Neural cell (in vitro differentiated cells): ENCODE data around the gene DAP. TPM values are rescaled to one million over a fixed set of nuclear protein-coding genes. Genes with fewer than 3 reads are reported as not detected.

Source experiments
- H2AFZ ChIP-seq: fragments of 200-600, 300-800 bp; sonication (generic), shearing (Covaris generic); 2 replicates; pipeline ENCODE4 v1.6.0; 2014; ENCODE audit warnings: low read depth, mild to moderate bottlenecking, antibody characterized with exemption, low read length, moderate library complexity
- H3F3A ChIP-seq: fragments of 200-600 bp; shearing (Covaris generic); 2 replicates; pipeline ENCODE4 v1.6.1; 2016; ENCODE audit warnings: mild to moderate bottlenecking, moderate library complexity, mixed read lengths, antibody characterized with exemption, low read length; ENCODE audit not compliant: insufficient read depth, poor library complexity, severe bottlenecking
- H3K27ac ChIP-seq: fragments of 200-600, 300-800 bp; sonication (generic), shearing (Covaris generic); 2 replicates; pipeline ENCODE4 v1.5.1; 2014; ENCODE audit warnings: mild to moderate bottlenecking, low read length, moderate library complexity
- H3K27me3 ChIP-seq: fragments of 300-800, 200-600 bp; sonication (generic), shearing (Covaris generic); 2 replicates; pipeline ENCODE4 v1.6.0; 2014; ENCODE audit warnings: mild to moderate bottlenecking, low read depth, low read length, moderate library complexity; ENCODE audit not compliant: insufficient read depth
- H3K36me3 ChIP-seq: fragments of 300-800, 200-600 bp; sonication (generic), shearing (Covaris generic); 2 replicates; pipeline ENCODE4 v1.5.1; 2014; ENCODE audit warnings: mild to moderate bottlenecking, antibody characterized with exemption, low read length, moderate library complexity; ENCODE audit not compliant: insufficient read depth
- H3K4me2 ChIP-seq: fragments of 300-800, 200-600 bp; sonication (generic), shearing (Covaris generic); 2 replicates; pipeline ENCODE4 v1.6.0; 2014; ENCODE audit warnings: mild to moderate bottlenecking, low read length
- H3K4me3 ChIP-seq: fragments of 300-800, 200-600 bp; sonication (generic), shearing (Covaris generic); 2 replicates; pipeline ENCODE4 v1.5.1; 2014; ENCODE audit warnings: mild to moderate bottlenecking, low read length, moderate library complexity
- H3K79me2 ChIP-seq: fragments of 200-600 bp; shearing (Covaris generic); replicated peaks from 2 replicates; pipeline ENCODE4 v1.6.0; 2014; ENCODE audit warnings: mild to moderate bottlenecking, low read length, moderate library complexity; ENCODE audit not compliant: insufficient read depth
- H3K9ac ChIP-seq: fragments of 300-800, 200-600 bp; sonication (generic), shearing (Covaris generic); 2 replicates; pipeline ENCODE4 v1.6.1; 2016; ENCODE audit warnings: mild to moderate bottlenecking, low read length, mixed read lengths
- H3K9me2 ChIP-seq: fragments of 200-600 bp; shearing (Covaris generic); 2 replicates; pipeline ENCODE4 v1.6.1; 2016; ENCODE audit warnings: mild to moderate bottlenecking, low read length, mixed read lengths; ENCODE audit not compliant: insufficient read depth
- H3K9me3 ChIP-seq: fragments of 200-600, 300-800 bp; sonication (generic), shearing (Covaris generic); 2 replicates; pipeline ENCODE4 v1.6.1; 2016; ENCODE audit warnings: mild to moderate bottlenecking, mixed run types, low read length, moderate library complexity, mixed read lengths
- H4K20me1 ChIP-seq: fragments of 200-600 bp; shearing (Covaris generic); 2 replicates; pipeline ENCODE4 v1.6.1; 2016; ENCODE audit warnings: mild to moderate bottlenecking, mixed run types; ENCODE audit not compliant: insufficient read depth
- EP300 ChIP-seq: fragments of 450-650 bp; conservative IDR thresholded peaks from 2 replicates; pipeline ENCODE4 v1.6.1; 2014; ENCODE audit warnings: antibody characterized with exemption, mild to moderate bottlenecking, moderate library complexity; ENCODE audit not compliant: poor library complexity, severe bottlenecking
- EZH2 ChIP-seq: fragments of 200-600, 300-800 bp; shearing (Covaris generic), sonication (generic); IDR thresholded peaks from 2 replicates; pipeline ENCODE4 v1.6.1; 2014; ENCODE audit warnings: antibody characterized with exemption, low read length, borderline replicate concordance, mild to moderate bottlenecking; ENCODE audit not compliant: insufficient read depth, poor library complexity, severe bottlenecking
- MXI1 ChIP-seq: fragments of 450-650 bp; conservative IDR thresholded peaks from 2 replicates; pipeline ENCODE4 v1.6.1; 2014; ENCODE audit warnings: antibody characterized with exemption, mild to moderate bottlenecking; ENCODE audit not compliant: poor library complexity, severe bottlenecking
- POLR2AphosphoS5 ChIP-seq: IDR thresholded peaks from 2 replicates; pipeline ENCODE4 v1.6.1; 2012
- RAD21 ChIP-seq: fragments of 450-650 bp; conservative IDR thresholded peaks from 2 replicates; pipeline ENCODE4 v1.6.1; 2014; ENCODE audit warnings: antibody characterized with exemption, mild to moderate bottlenecking, moderate library complexity
- SMC3 ChIP-seq: fragments of 450-650 bp; conservative IDR thresholded peaks from 2 replicates; pipeline ENCODE4 v1.6.1; 2014; ENCODE audit warnings: antibody characterized with exemption, mild to moderate bottlenecking, moderate library complexity; ENCODE audit not compliant: poor library complexity
- TAF1 ChIP-seq: IDR thresholded peaks from 2 replicates; pipeline ENCODE4 v1.6.1; 2012; ENCODE audit warnings: low read depth
- polyA plus RNA-seq: library from polyadenylated mRNA; depleted of rRNA; stranded (reverse); fragments of >200 nt; gene quantifications from 2 replicates; pipeline ENCODE4 v1.2.3, GENCODE V29; 2014
- TF ChIP-seq, protein P1 (sequence below): IDR thresholded peaks from 2 replicates; pipeline ENCODE4 v1.6.1; 2012; ENCODE audit warnings: borderline replicate concordance
- TF ChIP-seq, protein P2 (sequence below): fragments of 450-650 bp; IDR thresholded peaks from 2 replicates; pipeline ENCODE4 v1.5.1; 2014; ENCODE audit warnings: antibody characterized with exemption, mild to moderate bottlenecking, moderate library complexity; ENCODE audit not compliant: poor library complexity, severe bottlenecking

The DAP gene
- polyA plus RNA-seq, 1 donor from 2014 or later, result 9.3 TPM

DNA sequence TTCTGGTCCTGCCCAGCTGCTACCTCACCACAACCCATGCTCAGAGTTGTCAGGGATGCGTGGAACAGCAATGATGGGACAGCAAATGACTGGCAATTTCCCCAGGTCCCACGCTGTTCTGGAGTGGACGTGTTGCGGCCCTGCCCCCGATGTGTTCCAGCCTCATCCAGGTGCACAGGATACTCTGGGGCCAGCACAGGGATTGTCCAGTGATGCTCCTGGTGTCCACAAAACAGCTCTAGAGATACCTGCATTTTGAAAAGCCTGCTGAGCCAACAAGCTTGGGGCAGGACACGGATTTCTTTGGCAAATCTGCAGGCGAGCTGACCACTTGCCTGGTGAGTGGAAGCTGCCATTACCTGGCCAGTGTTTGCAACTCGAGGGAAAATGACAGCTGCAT lies 108.4 kb downstream of the DAP start:
- no peak overlapping the region for H3K4me3 ChIP-seq
- TF ChIP-seq EZH2 (no peak), MXI1 (no peak), TAF1 (no peak), SMC3 (no peak), EP300 (no peak), POLR2AphosphoS5 (no peak), RAD21 (no peak)
- TF ChIP-seq, protein P1, sequence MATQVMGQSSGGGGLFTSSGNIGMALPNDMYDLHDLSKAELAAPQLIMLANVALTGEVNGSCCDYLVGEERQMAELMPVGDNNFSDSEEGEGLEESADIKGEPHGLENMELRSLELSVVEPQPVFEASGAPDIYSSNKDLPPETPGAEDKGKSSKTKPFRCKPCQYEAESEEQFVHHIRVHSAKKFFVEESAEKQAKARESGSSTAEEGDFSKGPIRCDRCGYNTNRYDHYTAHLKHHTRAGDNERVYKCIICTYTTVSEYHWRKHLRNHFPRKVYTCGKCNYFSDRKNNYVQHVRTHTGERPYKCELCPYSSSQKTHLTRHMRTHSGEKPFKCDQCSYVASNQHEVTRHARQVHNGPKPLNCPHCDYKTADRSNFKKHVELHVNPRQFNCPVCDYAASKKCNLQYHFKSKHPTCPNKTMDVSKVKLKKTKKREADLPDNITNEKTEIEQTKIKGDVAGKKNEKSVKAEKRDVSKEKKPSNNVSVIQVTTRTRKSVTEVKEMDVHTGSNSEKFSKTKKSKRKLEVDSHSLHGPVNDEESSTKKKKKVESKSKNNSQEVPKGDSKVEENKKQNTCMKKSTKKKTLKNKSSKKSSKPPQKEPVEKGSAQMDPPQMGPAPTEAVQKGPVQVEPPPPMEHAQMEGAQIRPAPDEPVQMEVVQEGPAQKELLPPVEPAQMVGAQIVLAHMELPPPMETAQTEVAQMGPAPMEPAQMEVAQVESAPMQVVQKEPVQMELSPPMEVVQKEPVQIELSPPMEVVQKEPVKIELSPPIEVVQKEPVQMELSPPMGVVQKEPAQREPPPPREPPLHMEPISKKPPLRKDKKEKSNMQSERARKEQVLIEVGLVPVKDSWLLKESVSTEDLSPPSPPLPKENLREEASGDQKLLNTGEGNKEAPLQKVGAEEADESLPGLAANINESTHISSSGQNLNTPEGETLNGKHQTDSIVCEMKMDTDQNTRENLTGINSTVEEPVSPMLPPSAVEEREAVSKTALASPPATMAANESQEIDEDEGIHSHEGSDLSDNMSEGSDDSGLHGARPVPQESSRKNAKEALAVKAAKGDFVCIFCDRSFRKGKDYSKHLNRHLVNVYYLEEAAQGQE, result no peak
- TF ChIP-seq, protein P2, sequence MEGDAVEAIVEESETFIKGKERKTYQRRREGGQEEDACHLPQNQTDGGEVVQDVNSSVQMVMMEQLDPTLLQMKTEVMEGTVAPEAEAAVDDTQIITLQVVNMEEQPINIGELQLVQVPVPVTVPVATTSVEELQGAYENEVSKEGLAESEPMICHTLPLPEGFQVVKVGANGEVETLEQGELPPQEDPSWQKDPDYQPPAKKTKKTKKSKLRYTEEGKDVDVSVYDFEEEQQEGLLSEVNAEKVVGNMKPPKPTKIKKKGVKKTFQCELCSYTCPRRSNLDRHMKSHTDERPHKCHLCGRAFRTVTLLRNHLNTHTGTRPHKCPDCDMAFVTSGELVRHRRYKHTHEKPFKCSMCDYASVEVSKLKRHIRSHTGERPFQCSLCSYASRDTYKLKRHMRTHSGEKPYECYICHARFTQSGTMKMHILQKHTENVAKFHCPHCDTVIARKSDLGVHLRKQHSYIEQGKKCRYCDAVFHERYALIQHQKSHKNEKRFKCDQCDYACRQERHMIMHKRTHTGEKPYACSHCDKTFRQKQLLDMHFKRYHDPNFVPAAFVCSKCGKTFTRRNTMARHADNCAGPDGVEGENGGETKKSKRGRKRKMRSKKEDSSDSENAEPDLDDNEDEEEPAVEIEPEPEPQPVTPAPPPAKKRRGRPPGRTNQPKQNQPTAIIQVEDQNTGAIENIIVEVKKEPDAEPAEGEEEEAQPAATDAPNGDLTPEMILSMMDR, result no peak
- no peaks in the 10 kb centered on the region for H3K9me3 ChIP-seq
- H3K27me3 ChIP-seq, result no peaks in the 10 kb centered on the region
- H3F3A ChIP-seq, result no peaks in the 10 kb centered on the region
- H3K4me2 ChIP-seq, result no peak overlapping the region
- no peak overlapping the region for H3K27ac ChIP-seq
- H4K20me1 ChIP-seq, result no peaks in the 10 kb centered on the region
- H2AFZ ChIP-seq, result no peak overlapping the region
- H3K79me2 ChIP-seq, result no peaks in the 10 kb centered on the region
- no peaks in the 10 kb centered on the region for H3K36me3 ChIP-seq
- H3K9me2 ChIP-seq, result no peaks in the 10 kb centered on the region
- no peak overlapping the region for H3K9ac ChIP-seq

DNA sequence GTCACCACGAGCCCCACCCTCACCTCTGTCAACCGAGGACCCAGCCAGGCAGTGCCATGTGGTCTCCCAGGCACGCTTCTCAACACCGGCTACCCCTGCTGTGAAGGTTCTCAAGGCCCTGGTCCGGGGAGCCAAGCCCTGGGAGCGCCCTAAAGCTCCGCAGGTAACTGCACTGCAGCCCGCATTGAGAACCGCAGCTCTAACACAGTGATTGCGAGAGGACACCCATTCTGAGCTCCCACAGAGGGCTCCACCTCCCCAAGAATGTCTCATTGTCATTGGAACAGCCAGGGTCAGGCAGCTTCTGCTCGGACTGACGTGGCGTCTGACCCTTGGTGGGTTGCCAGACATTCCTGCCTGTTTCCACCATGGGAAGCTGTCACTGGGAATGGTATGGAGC lies 108.9 kb downstream of the DAP start:
- H3K27ac ChIP-seq, result no peak overlapping the region
- H3K4me3 ChIP-seq, result no peak overlapping the region
- no peaks in the 10 kb centered on the region for H3K27me3 ChIP-seq
- no peaks in the 10 kb centered on the region for H3K9me2 ChIP-seq
- TF ChIP-seq, protein P1, result no peak
- TF ChIP-seq SMC3 (no peak), EP300 (no peak), POLR2AphosphoS5 (no peak), EZH2 (no peak), RAD21 (no peak), MXI1 (no peak), TAF1 (no peak)
- TF ChIP-seq, protein P2, result no peak
- H3F3A ChIP-seq, result no peaks in the 10 kb centered on the region
- no peak overlapping the region for H3K9ac ChIP-seq
- no peak overlapping the region for H3K4me2 ChIP-seq
- no peaks in the 10 kb centered on the region for H3K79me2 ChIP-seq
- H2AFZ ChIP-seq, result no peak overlapping the region
- H3K36me3 ChIP-seq, result no peaks in the 10 kb centered on the region
- no peaks in the 10 kb centered on the region for H4K20me1 ChIP-seq
- H3K9me3 ChIP-seq, result no peaks in the 10 kb centered on the region
